Stimulated activated CD8-positive, alpha-beta memory T cell treated with anti-CD3 and anti-CD28 coated beads, Interleukin-15, amount 100 ng/mL, for 1 hour (primary cell): ENCODE data around the gene RBM11.
"Not testable (repeated sequence)": the region's sequence is repeated elsewhere in the genome, so short reads cannot be mapped to it uniquely, and the experiment has no call there.

Experiments
- DNase-seq: peaks from one replicate; pipeline ENCODE4 v3.0.0-alpha.2; 2020; ENCODE audit warnings: low read depth

The RBM11 gene, protein sequence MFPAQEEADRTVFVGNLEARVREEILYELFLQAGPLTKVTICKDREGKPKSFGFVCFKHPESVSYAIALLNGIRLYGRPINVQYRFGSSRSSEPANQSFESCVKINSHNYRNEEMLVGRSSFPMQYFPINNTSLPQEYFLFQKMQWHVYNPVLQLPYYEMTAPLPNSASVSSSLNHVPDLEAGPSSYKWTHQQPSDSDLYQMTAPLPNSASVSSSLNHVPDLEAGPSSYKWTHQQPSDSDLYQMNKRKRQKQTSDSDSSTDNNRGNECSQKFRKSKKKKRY

GRCh38 chr21:14215971-14216641, at the start of gene RBM11:
RBM11 (plus strand) TSS chr21:14216157; CDS start chr21:14216187, 30 bp downstream.
- peak; percentile 55 for DNase-seq

GRCh38 chr21:14166463-14167223, 49.3 kb upstream of the RBM11 start:
- not testable (repeated sequence) for DNase-seq

GRCh38 chr21:14206222-14206621, 9.7 kb upstream of the RBM11 start:
- DNase-seq: no peak

DNA sequence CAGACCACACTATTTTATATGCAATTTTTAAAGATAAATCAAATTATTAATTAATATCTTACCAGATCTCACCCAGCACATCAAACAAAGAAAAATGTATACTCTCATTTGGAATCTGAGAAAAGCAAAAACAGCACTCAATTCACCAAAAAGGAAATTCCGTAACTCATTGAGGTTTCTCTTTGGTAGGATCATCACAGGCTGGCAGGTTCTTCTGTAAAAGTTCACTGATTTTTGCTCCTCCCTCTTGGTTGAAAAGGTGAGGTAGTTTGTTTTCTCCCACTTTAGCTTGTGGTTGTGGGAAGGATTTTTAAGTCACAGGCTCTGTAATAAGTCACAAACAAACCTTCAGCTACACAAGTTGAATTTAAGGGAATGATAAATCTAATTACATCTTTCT, 5.2 kb upstream of the RBM11 start, which contains the start of gene LIPI:
Gene LIPI (minus strand): TSS at position 218 of the 400 bp plus-strand sequence. CDS start 110 bp downstream, at position 108.
- DNase-seq: no peak

GRCh38 chr21:14213164-14213563, 2.8 kb upstream of the RBM11 start:
- no peak for DNase-seq

GRCh38 chr21:14223365-14223764, 7.4 kb downstream of the RBM11 start:
- no peak for DNase-seq

GRCh38 chr21:14229399-14229798, 13.4 kb downstream of the RBM11 start:
- DNase-seq: no peak

DNA sequence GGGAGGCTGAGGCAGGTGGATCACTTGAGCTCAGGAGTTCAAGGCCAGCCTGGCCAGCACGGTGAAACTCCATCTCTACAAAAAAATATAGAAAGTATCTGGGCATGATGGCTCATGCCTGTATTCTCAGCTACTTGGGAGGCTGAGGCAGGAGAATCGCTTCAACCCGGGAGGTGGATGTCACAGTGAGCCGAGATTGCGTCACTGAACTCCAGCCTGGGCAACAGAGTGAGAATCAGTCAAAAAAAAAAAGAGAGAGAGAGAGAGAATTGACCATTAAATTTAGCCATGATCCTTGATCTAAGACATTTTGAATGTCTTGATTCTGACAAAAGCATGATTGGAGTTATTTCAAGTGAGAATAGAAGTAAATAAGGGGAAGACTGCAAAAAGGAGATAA, 19.1 kb downstream of the RBM11 start:
- no peak for DNase-seq

DNA sequence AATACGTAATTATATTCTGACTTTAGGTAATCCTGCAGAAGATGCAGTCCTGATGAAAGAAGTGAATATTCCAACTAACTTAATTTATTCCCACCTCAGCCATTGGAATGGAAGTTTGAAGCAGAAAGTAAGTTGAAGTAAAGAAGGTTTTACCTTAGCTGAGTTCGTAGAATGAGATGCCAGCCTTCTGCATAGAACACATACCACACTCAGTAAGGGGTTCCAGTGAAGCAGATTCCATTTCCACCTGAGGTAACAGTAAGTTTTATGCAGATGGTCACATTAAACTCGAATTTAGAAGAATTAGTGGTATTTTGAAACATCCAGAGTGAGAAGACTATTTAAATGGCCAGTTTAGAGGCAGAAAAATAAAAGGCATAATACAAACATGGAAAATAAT, 20.2 kb downstream of the RBM11 start:
- DNase-seq: no peak

- no peak for DNase-seq
Observed at GRCh38 chr21:14239281-14239680, 23.3 kb downstream of the RBM11 start.

GRCh38 chr21:14241297-14241696, 25.3 kb downstream of the RBM11 start:
- DNase-seq: no peak

DNA sequence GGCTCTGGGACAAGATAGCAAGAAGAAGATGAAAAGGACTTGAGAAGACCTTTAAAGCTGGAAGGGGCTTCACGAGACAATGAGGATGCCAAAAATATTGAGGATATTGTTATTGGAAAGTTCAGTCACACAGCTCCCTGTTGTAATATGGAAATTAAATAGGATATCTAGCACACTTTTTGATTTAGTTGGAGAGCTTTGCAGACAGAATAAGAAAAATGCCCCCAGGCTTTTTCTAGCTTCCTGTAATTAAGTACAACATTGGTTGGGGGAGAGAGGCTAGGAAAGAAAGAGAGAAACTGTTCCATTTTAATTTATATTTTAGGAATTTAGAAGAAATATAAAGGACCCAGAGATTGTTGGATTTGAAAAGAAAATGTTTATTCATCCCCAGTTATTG, 27.5 kb downstream of the RBM11 start:
- no peak for DNase-seq

DNA sequence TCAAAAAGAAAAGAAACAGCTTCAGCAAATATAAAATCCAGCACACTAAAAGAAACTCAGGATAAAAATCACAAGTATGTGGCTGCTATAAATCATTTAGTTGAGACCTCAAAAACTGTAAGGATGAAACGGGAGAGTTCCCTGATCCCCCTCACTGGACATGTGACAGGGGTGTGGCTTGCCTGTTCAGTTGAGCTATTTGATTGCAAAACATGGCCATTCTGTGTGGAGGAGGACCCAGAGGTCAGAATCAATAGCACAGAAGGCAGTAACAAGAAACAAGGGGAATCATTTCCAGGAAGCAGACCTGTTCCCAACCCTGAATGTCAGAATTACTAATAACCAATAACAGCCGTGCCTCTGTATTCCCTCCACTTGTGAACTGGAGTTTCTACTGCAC, 27.9 kb downstream of the RBM11 start:
- DNase-seq: no peak

- DNase-seq: no peak
Observed at GRCh38 chr21:14244911-14245310, 29.0 kb downstream of the RBM11 start.

DNA sequence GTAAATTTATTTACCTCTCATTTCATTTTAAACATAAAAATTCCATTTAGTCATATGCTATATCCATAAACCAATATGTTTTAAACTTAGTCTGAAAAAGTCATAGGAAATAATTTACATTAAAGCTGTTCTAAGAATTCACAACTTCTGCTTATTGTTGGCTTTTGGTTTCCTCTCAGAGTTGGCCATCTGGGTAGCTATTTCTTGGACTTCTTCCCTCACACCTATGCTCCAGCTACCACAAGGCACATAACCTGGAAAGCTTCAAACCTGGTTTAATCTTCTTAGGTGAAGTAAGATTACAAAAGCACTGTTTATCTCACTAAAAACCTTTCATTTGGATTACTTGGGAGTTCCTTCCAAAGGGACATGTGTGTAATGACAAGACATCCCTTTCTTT, 29.8 kb downstream of the RBM11 start:
- no peak for DNase-seq

DNA sequence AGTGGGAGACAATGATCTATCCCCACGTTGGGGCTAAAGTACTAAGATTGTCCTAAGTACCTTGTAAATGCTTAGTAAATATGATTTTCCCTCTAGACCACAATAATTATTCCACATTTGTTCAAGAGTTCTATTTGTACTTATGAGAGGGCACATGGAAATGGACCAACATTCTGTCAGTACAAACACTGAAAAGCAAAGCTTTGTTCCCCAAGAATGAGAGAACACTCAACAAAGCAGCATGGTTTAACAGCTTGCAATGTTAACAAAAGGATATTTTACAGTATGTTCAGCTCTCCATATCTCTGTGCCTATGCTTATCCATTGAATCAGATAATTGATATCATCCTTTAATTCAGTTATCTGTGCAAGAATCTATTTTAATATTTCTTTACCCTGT, 35.4 kb downstream of the RBM11 start:
- DNase-seq: no peak

GRCh38 chr21:14259747-14260146, 43.8 kb downstream of the RBM11 start:
- no peak for DNase-seq

DNA sequence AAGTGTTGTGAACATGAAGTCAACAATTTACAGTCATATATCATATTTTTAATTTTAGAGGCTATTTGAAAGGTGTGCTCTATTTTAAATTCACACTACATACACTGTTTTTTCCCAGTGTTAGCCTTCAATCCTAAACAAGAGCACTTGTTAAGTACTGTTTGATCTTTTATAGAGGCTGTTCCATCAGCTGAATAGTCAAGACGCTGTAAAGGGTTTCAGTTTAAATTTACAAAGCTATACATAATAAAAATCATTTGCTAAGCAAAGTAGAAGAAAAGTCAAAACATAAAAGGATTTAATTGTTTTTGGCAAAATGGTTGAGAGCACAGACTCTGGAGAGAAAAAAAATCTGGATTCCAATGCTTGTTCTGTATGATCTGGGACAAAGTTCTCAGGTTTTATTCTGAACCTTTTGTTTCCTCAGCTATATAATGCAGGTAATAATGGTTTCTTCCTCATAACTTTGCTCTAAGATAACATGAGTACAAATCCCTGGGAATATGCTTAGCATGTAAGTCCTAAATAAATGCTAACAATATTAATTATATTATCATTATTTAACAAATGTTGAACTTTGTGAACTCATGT, 44.3 kb downstream of the RBM11 start:
- DNase-seq: no peak

DNA sequence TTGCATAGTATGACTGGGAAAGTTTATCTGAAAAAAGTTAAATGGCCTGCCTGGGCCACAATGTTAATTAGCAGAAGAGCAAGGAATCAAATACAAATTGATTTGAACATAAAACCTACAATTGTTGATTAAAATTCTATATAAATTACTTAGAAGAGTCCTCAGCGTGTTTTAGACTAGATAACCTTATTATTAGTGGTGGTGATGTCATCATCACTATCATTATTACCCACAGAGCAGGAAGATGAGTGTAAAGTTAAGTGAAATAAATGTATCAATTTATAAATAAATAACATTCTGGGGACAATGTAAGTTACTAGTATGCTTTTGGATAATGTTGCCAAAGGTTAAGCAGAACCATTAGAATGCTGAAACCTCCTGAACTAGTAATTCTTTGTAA, 46.1 kb downstream of the RBM11 start:
- no peak for DNase-seq

- no peak for DNase-seq
Observed at GRCh38 chr21:14263879-14264278, 47.9 kb downstream of the RBM11 start.

- no peak for DNase-seq
Observed at GRCh38 chr21:14265023-14265422, 49.1 kb downstream of the RBM11 start.

DNA sequence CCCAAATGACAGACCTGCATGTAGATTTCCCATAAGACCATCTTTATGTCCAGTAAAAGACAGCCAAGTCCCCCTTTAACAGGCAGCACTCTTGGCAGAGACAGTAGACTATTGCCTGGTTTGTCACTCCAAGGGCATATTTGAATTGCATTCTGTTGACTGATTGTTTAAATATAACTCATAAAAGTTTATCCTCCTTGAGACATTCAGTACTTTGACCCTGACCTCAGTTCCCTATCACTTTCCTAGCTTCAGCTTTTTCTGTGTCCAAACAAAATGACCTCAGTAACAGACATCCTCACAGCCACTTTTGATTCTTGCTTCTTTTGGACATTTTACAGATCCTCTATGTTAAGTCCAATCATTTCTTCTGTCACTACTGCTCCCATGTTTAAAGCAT, 51.1 kb downstream of the RBM11 start:
- DNase-seq: no peak

DNA sequence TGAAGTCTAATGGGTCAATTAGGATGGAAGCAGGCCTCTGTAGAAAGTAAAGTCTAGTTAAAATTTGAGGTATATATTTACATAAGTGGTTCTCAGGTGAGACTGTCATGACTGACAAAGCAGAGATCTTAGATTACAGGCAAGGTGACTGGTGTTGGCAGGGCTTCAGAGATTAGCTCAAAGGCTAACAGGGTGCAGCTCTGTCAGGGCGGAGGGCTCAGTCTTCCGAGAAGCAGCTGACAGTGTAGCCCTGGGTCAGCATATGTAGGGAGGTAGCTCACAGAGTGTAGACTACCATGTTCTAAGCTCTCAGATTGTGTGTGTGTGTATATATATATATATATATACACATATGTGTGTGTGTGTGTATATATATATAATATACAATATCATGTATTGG, 54.7 kb downstream of the RBM11 start:
- DNase-seq: no peak
